ENCODE measurements around the gene UCN.

DNA sequence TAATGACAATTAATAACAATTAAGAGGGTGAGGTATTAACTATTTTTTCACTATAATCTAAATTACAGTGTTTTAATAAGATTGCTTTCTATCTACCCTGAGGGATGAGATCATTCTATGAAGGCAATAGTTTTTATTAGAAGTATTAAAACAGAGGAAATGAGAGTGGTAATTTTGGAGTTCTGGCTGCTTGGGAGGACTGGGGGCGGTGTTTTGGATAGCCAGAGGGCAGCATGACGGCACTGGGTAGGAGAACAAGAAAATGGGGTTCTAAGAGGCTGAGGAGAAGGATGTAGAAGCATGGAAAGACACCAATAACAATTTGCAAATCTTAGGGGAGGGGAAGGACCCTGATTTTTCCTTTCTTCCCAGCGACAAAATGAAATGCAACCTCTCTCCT, 38.1 kb downstream of the UCN start:
- TF ChIP-seq, protein P1, sequence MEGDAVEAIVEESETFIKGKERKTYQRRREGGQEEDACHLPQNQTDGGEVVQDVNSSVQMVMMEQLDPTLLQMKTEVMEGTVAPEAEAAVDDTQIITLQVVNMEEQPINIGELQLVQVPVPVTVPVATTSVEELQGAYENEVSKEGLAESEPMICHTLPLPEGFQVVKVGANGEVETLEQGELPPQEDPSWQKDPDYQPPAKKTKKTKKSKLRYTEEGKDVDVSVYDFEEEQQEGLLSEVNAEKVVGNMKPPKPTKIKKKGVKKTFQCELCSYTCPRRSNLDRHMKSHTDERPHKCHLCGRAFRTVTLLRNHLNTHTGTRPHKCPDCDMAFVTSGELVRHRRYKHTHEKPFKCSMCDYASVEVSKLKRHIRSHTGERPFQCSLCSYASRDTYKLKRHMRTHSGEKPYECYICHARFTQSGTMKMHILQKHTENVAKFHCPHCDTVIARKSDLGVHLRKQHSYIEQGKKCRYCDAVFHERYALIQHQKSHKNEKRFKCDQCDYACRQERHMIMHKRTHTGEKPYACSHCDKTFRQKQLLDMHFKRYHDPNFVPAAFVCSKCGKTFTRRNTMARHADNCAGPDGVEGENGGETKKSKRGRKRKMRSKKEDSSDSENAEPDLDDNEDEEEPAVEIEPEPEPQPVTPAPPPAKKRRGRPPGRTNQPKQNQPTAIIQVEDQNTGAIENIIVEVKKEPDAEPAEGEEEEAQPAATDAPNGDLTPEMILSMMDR (conservative IDR thresholded peaks at IDR 0.05) = no peak
- TF ChIP-seq ZFX (IDR thresholded peaks at IDR 0.05) = no peak

All from C4-2B (cell line).